ENCODE measurements around the gene SEMA4D.

- no peak for TF ChIP-seq DBP (CRISPR knock-in tag; IDR thresholded peaks at IDR 0.05; ENCODE audit: not compliant biosample characterization)
- TF ChIP-seq, protein P1, sequence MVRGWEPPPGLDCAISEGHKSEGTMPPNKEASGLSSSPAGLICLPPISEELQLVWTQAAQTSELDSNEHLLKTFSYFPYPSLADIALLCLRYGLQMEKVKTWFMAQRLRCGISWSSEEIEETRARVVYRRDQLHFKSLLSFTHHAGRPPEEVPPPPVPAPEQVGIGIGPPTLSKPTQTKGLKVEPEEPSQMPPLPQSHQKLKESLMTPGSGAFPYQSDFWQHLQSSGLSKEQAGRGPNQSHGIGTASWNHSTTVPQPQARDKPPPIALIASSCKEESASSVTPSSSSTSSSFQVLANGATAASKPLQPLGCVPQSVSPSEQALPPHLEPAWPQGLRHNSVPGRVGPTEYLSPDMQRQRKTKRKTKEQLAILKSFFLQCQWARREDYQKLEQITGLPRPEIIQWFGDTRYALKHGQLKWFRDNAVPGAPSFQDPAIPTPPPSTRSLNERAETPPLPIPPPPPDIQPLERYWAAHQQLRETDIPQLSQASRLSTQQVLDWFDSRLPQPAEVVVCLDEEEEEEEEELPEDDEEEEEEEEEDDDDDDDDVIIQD (CRISPR knock-in tag; IDR thresholded peaks at IDR 0.05; ENCODE audit: low read depth): no peak
- TF ChIP-seq CTCF (CRISPR knock-in tag; IDR thresholded peaks at IDR 0.05): no peak
- TF ChIP-seq KAT2B (IDR thresholded peaks at IDR 0.05; ENCODE audit: borderline replicate concordance, low read depth, low read length): no peak
- TF ChIP-seq AGO1 (IDR thresholded peaks at IDR 0.05; ENCODE audit: low read depth, low read length, poor library complexity, severe bottlenecking): no peak
- no peak for TF ChIP-seq BORCS8-MEF2B (CRISPR knock-in tag; IDR thresholded peaks at IDR 0.05)
Observed at GRCh38 chr9:89432986-89433530, 64.9 kb downstream of the SEMA4D start.
